WTC11 (cell line): ENCODE results near the gene NGRN. TPM values are rescaled to one million over a fixed set of nuclear protein-coding genes. Genes with fewer than 3 reads are reported as not detected.
A peak's percentile ranks its signal among the peaks of the same experiment; 100 is the strongest.

ENCODE experiments used
- ATAC-seq: fragments of 200-7000 bp; cut with Tn5 transposase; 2 replicates; pipeline ENCODE4 v1.10.0; 2021; ENCODE audit warnings: mild to moderate bottlenecking, moderate library complexity
- CTCF ChIA-PET: fragments of 300-600 bp; sonication (Branson Sonifier 250); formaldehyde crosslinking; loops from one replicate; lab custom pipeline; 2021; ENCODE audit warnings: antibody characterized with exemption; lab: Charles Lee
- POLR2A ChIA-PET: fragments of 350-600 bp; sonication (Branson Sonifier 250); formaldehyde crosslinking; loops from one replicate; lab custom pipeline; 2021; ENCODE audit warnings: antibody characterized with exemption; lab: Charles Lee
- DNase-seq: peaks from one replicate; pipeline ENCODE4 v3.0.0; 2021; ENCODE audit warnings: low spot score
- H3K27ac Mint-ChIP-seq: 2 replicates; pipeline ENCODE4 v1.8.0; 2021; ENCODE audit warnings: mixed read lengths
- H3K27me3 Mint-ChIP-seq: 2 replicates; pipeline ENCODE4 v1.8.0; 2021; ENCODE audit warnings: low read depth, mild to moderate bottlenecking, moderate library complexity, mixed read lengths
- H3K36me3 Mint-ChIP-seq: 2 replicates; pipeline ENCODE4 v1.8.0; 2021; ENCODE audit warnings: mixed read lengths
- H3K4me1 Mint-ChIP-seq: 2 replicates; pipeline ENCODE4 v1.8.0; 2022; ENCODE audit warnings: mixed read lengths
- H3K4me3 Mint-ChIP-seq: 2 replicates; pipeline ENCODE4 v1.8.0; 2021; ENCODE audit warnings: mild to moderate bottlenecking, moderate library complexity, mixed read lengths
- H3K9me3 Mint-ChIP-seq: 2 replicates; pipeline ENCODE4 v1.8.0; 2021; ENCODE audit warnings: mixed read lengths
- AR ChIP-seq: fragments of 250-450 bp; sonication (Bioruptor Pico); IDR thresholded peaks from 2 replicates; pipeline ENCODE4 v1.9.0; 2021; ENCODE audit warnings: mild to moderate bottlenecking
- CREM ChIP-seq: sonication (generic); formaldehyde crosslinking; IDR thresholded peaks from 2 replicates; pipeline ENCODE4 v1.8.1; 2022; ENCODE audit warnings: mild to moderate bottlenecking, missing genetic modification reagents, moderate library complexity
- ETV6 ChIP-seq: sonication (generic); formaldehyde crosslinking; IDR thresholded peaks from 2 replicates; pipeline ENCODE4 v1.8.1; 2022; ENCODE audit warnings: mild to moderate bottlenecking, missing genetic modification reagents
- FOXP1 ChIP-seq: sonication (generic); formaldehyde crosslinking; IDR thresholded peaks from 2 replicates; pipeline ENCODE4 v1.8.0; 2022; ENCODE audit warnings: missing genetic modification reagents, mild to moderate bottlenecking, moderate library complexity, borderline replicate concordance
- GTF2I ChIP-seq: fragments of 250-450 bp; sonication (Bioruptor Pico); conservative IDR thresholded peaks from 2 replicates; pipeline ENCODE4 v1.4.0; 2021; ENCODE audit warnings: mild to moderate bottlenecking
- IRF2 ChIP-seq: sonication (generic); formaldehyde crosslinking; IDR thresholded peaks from 2 replicates; pipeline ENCODE4 v1.8.0; 2022; ENCODE audit warnings: low read depth, missing genetic modification reagents, borderline replicate concordance
- NR1H2 ChIP-seq: sonication (generic); formaldehyde crosslinking; IDR thresholded peaks from 2 replicates; pipeline ENCODE4 v1.9.0; 2021; ENCODE audit warnings: mild to moderate bottlenecking, moderate library complexity, missing genetic modification reagents
- TCF7 ChIP-seq: sonication (generic); formaldehyde crosslinking; IDR thresholded peaks from 2 replicates; pipeline ENCODE4 v1.8.0; 2022; ENCODE audit warnings: mild to moderate bottlenecking, low read depth, missing genetic modification reagents, moderate library complexity
- TP53 ChIP-seq: sonication (generic); formaldehyde crosslinking; IDR thresholded peaks from 2 replicates; pipeline ENCODE4 v1.8.1; 2023; ENCODE audit warnings: mild to moderate bottlenecking, missing genetic modification reagents
- USF2 ChIP-seq: sonication (generic); formaldehyde crosslinking; IDR thresholded peaks from 2 replicates; pipeline ENCODE4 v1.8.1; 2023; ENCODE audit warnings: mild to moderate bottlenecking, missing genetic modification reagents, moderate library complexity
- ZNF121 ChIP-seq: sonication (generic); formaldehyde crosslinking; IDR thresholded peaks from 2 replicates; pipeline ENCODE4 v1.8.0; 2023; ENCODE audit warnings: missing genetic modification reagents
- ZNF138 ChIP-seq: sonication (generic); formaldehyde crosslinking; conservative IDR thresholded peaks from 2 replicates; pipeline ENCODE4 v1.8.1; 2022; ENCODE audit warnings: mild to moderate bottlenecking, moderate library complexity, missing genetic modification reagents
- ZNF263 ChIP-seq: sonication (generic); formaldehyde crosslinking; IDR thresholded peaks from 2 replicates; pipeline ENCODE4 v1.8.1; 2022; ENCODE audit warnings: low read depth, mild to moderate bottlenecking, moderate library complexity, missing genetic modification reagents
- ZNF416 ChIP-seq: fragments of 250-450 bp; sonication (Bioruptor Pico); IDR thresholded peaks from 2 replicates; pipeline ENCODE4 v1.9.0; 2021; ENCODE audit warnings: mild to moderate bottlenecking, inconsistent platforms
- ZNF532 ChIP-seq: fragments of 250-450 bp; sonication (Bioruptor Pico); IDR thresholded peaks from 2 replicates; pipeline ENCODE4 v1.9.0; 2021; ENCODE audit warnings: mild to moderate bottlenecking, borderline replicate concordance
- ZNF671 ChIP-seq: fragments of 250-450 bp; sonication (Bioruptor Pico); IDR thresholded peaks from 2 replicates; pipeline ENCODE4 v1.8.0; 2021; ENCODE audit warnings: mild to moderate bottlenecking
- total RNA-seq: library from RNA; stranded (reverse); gene quantifications from 3 replicates; pipeline ENCODE4 v1.2.3, GENCODE V29; 2021

NGRN gene
- total RNA-seq, 1 experiment from 2014 or later, result 77.8 TPM

- no peak for TF ChIP-seq AR (CRISPR knock-in tag)
- no peak for TF ChIP-seq GTF2I (CRISPR knock-in tag)
- no peak for TF ChIP-seq NR1H2 (CRISPR knock-in tag)
- TF ChIP-seq IRF2 (CRISPR knock-in tag), result no peak
- TF ChIP-seq CREM, result no peak
- no peak for TF ChIP-seq FOXP1 (CRISPR knock-in tag)
- no peak for TF ChIP-seq TP53
Measured at GRCh38 chr15:90241343-90242192, 23.9 kb upstream of the NGRN start (continued).

GRCh38 chr15:90243943-90244639, 21.4 kb upstream of the NGRN start:
- H3K27ac Mint-ChIP-seq, result no peak overlapping the region
- 0 out of 2 replicates have a peak, but pooled peaks cover 3% of the 10 kb centered on the region for H3K36me3 Mint-ChIP-seq
- CTCF ChIA-PET, result no interaction called here
- H3K9me3 Mint-ChIP-seq, result no peaks in the 10 kb centered on the region
- H3K4me1 Mint-ChIP-seq, result no peaks in the 10 kb centered on the region
- peaks cover 6% of the 10 kb centered on the region; the same call in 1 of the 2 replicates for H3K27me3 Mint-ChIP-seq
- no peak for ATAC-seq
- H3K4me3 Mint-ChIP-seq, result no peak overlapping the region
- TF ChIP-seq TCF7 (CRISPR knock-in tag) (no peak), ETV6 (CRISPR knock-in tag) (no peak), ZNF121 (no peak), ZNF671 (CRISPR knock-in tag) (no peak), ZNF532 (no peak), ZNF263 (CRISPR knock-in tag) (no peak)
- no peak for DNase-seq
- POLR2A ChIA-PET, result no interaction called here

GRCh38 chr15:90248789-90249202, 16.7 kb upstream of the NGRN start:
- H3K4me3 Mint-ChIP-seq, result peak overlapping the region; percentile 72
- H3K36me3 Mint-ChIP-seq, result no peaks in the 10 kb centered on the region
- H3K4me1 Mint-ChIP-seq, result peaks cover 8% of the 10 kb centered on the region; the same call in 1 of the 2 replicates
- ATAC-seq (no peak), DNase-seq (no peak)
- peaks cover 16% of the 10 kb centered on the region for H3K27me3 Mint-ChIP-seq
- H3K27ac Mint-ChIP-seq, result no peak overlapping the region; the same call in 1 of the 2 replicates
- TF ChIP-seq ZNF121 (peak; percentile 97), ZNF138 (CRISPR knock-in tag) (no peak), GTF2I (CRISPR knock-in tag) (0 out of 2 replicates have a peak, but pooled peaks have one; percentile 42), USF2 (CRISPR knock-in tag) (no peak), ZNF416 (CRISPR knock-in tag) (no peak)
- CTCF ChIA-PET, result interaction anchor here (0.6 to 2.8 kb wide), 18 partner anchors 13 to 683 kb away, joined by 3 to 31 read pairs (median 5); partner anchors contain the start of genes CIB1, GDPGP1, HDDC3 and IDH2
- H3K9me3 Mint-ChIP-seq, result no peaks in the 10 kb centered on the region
- POLR2A ChIA-PET, result interaction anchor here (0.5 to 1.6 kb wide), 5 partner anchors 15 to 48 kb away, joined by 3 to 11 read pairs (median 9); partner anchors contain the start of genes CIB1, GDPGP1, NGRN and SEMA4B
